K562 (cell line): ENCODE data around the gene SEC14L1. TPM values are rescaled to one million over a fixed set of nuclear protein-coding genes. Genes with fewer than 3 reads are reported as not detected.

Experiments used
- ATAC-seq: fragments of 200-7000 bp; cut with Tn5 transposase; 3 replicates; pipeline ENCODE4 v1.9.1; 2020; ENCODE audit warnings: moderate library complexity
- BruUV-seq: library from RNA; stranded (reverse); fragments of 400-500 nt; replicated peaks from 2 replicates; lab custom pipeline; 2021; lab: Mats Ljungman, UMichigan
- CTCF ChIA-PET: fragments of 300-600 bp; formaldehyde crosslinking; extraction: SDS; loops from one replicate; lab custom pipeline; 2021; ENCODE audit warnings: low intra/inter-chr PET ratio; lab: Yijun Ruan, JAX
- POLR2A ChIA-PET: fragments of 300-600, 350-650 bp; sonication (Branson Sonifier 250); formaldehyde crosslinking; extraction: SDS; loops from one replicate; lab custom pipeline; 2021; ENCODE audit warnings: antibody characterized with exemption, inconsistent platforms; lab: Yijun Ruan, JAX
- DNase-seq, 4 experiments: peaks; one replicate each; pipeline versions ENCODE4 v3.0.0 to v3.0.0-alpha.2; 2011 to 2018; ENCODE audit warnings: low spot score in 3 of 4, mixed read lengths in 3 of 4; ENCODE audit errors: extremely low read depth in 1 of 4
- FAIRE-seq: peaks from 2 replicates; lab custom pipeline; 2011; peaks lifted over from hg19 to GRCh38; lab: Jason Lieb, UNC
- H2AFZ ChIP-seq: 2 replicates; pipeline ENCODE4 v1.6.0; 2011; ENCODE audit warnings: low read depth, low read length, control low read depth, inconsistent platforms
- H3K27ac ChIP-seq: fragments of 200-600 bp; 3 replicates; pipeline ENCODE4 v1.8.0; 2011; ENCODE audit warnings: low read depth, mild to moderate bottlenecking, control low read depth, inconsistent platforms, low read length, moderate library complexity, mixed read lengths; ENCODE audit errors: extremely low read depth
- H3K27me3 ChIP-seq, 2 experiments: fragments of 300-600 bp in 1 of 2; 2 replicates in 1 of 2; 3 replicates in 1 of 2; pipeline versions ENCODE4 v1.6.0 to v1.8.0; 2011; ENCODE audit warnings: inconsistent platforms in 2 of 2, low read length in 2 of 2, mild to moderate bottlenecking in 1 of 2, mixed read lengths in 1 of 2, moderate library complexity in 1 of 2; ENCODE audit not compliant: control insufficient read depth in 2 of 2, insufficient read depth in 2 of 2
- H3K36me3 ChIP-seq: fragments of 300-600 bp; 3 replicates; pipeline ENCODE4 v1.8.0; 2011; ENCODE audit warnings: mild to moderate bottlenecking, low read length, inconsistent platforms; ENCODE audit not compliant: control insufficient read depth, insufficient read depth
- H3K4me1 ChIP-seq, 2 experiments: fragments of 200-600 bp in 1 of 2; replicated peaks in 1 of 2; 2 replicates in 1 of 2; 3 replicates in 1 of 2; pipeline versions ENCODE4 v1.5.1 to v1.8.0; 2011; ENCODE audit warnings: inconsistent platforms in 2 of 2, low read length in 2 of 2, mild to moderate bottlenecking in 1 of 2, mixed read lengths in 1 of 2, moderate library complexity in 1 of 2; ENCODE audit not compliant: control insufficient read depth in 2 of 2, insufficient read depth in 2 of 2
- H3K4me2 ChIP-seq: 2 replicates; pipeline ENCODE4 v1.6.1; 2011; ENCODE audit warnings: low read length, control low read depth, inconsistent platforms, mixed read lengths; ENCODE audit not compliant: insufficient read depth
- H3K4me3 ChIP-seq: fragments of 200-600 bp; sonication (generic), shearing (Covaris generic); 2 replicates; pipeline ENCODE4 v1.5.1; 2016; ENCODE audit warnings: control low read depth, inconsistent platforms
- H3K79me2 ChIP-seq: fragments of 200-600 bp; 3 replicates; pipeline ENCODE4 v1.8.0; 2011; ENCODE audit warnings: low read length, inconsistent platforms; ENCODE audit not compliant: control insufficient read depth, insufficient read depth
- H3K9ac ChIP-seq, 2 experiments: 2 replicates each; pipeline versions ENCODE4 v1.6.0 to v1.6.1; 2011; ENCODE audit warnings: low read depth in 2 of 2, low read length in 2 of 2, control low read depth in 1 of 2, inconsistent platforms in 1 of 2, mild to moderate bottlenecking in 1 of 2, mixed read lengths in 1 of 2; ENCODE audit not compliant: insufficient read depth in 1 of 2
- H3K9me1 ChIP-seq: one replicate; pipeline ENCODE4 v1.6.0; 2011; ENCODE audit warnings: inconsistent platforms, mild to moderate bottlenecking, low read length, moderate library complexity; ENCODE audit not compliant: control insufficient read depth, insufficient read depth
- H3K9me3 ChIP-seq: replicated peaks from 2 replicates; pipeline ENCODE4 v1.5.1; 2011; ENCODE audit warnings: low read depth, low read length, inconsistent platforms; ENCODE audit not compliant: control insufficient read depth, insufficient read depth
- H4K20me1 ChIP-seq: replicated peaks from 2 replicates; pipeline ENCODE4 v1.6.1; 2011; ENCODE audit warnings: low read length, inconsistent platforms, mixed read lengths; ENCODE audit not compliant: control insufficient read depth, insufficient read depth
- CSDE1 ChIP-seq, 2 experiments: fragments of 450-650 bp; IDR thresholded peaks; 2 replicates each; pipeline ENCODE4 v1.6.1; 2016; ENCODE audit warnings: mild to moderate bottlenecking in 1 of 2
- EGR1 ChIP-seq: fragments of 450-650 bp; conservative IDR thresholded peaks from 2 replicates; pipeline ENCODE4 v1.6.1; 2017; ENCODE audit warnings: mild to moderate bottlenecking
- ELF2 ChIP-seq: fragments of 250-450 bp; sonication (Bioruptor Pico); IDR thresholded peaks from 2 replicates; pipeline ENCODE4 v1.5.0; 2021; ENCODE audit warnings: mild to moderate bottlenecking
- HBP1 ChIP-seq: fragments of 450-650 bp; formaldehyde crosslinking; IDR thresholded peaks from 2 replicates; pipeline ENCODE4 v1.4.0; 2022; ENCODE audit warnings: missing genetic modification characterization
- NFE2 ChIP-seq: IDR thresholded peaks from 2 replicates; pipeline ENCODE4 v1.6.1; 2014; ENCODE audit warnings: antibody characterized with exemption, low read depth
- PURB ChIP-seq: sonication (generic); formaldehyde crosslinking; IDR thresholded peaks from 2 replicates; pipeline ENCODE4 v1.9.0; 2021; ENCODE audit warnings: low read depth, mild to moderate bottlenecking, missing genetic modification reagents
- ZFPM2 ChIP-seq: fragments of 250-450 bp; sonication (Bioruptor Pico); IDR thresholded peaks from 2 replicates; pipeline ENCODE4 v1.5.1; 2022; ENCODE audit warnings: mild to moderate bottlenecking
- ZNF124 ChIP-seq: sonication (generic); formaldehyde crosslinking; IDR thresholded peaks from 2 replicates; pipeline ENCODE4 v1.8.1; 2022; ENCODE audit warnings: missing genetic modification reagents
- WGBS: fragments of 100-300 bp; shearing (Covaris generic); methylation state at CpG from one replicate; pipeline ENCODE4 v1.1.6; 2016; ENCODE audit warnings: low coverage, mixed read lengths; ENCODE audit not compliant: insufficient coverage; ENCODE audit errors: missing lambda C conversion rate; 5-methylcytosine and 5-hydroxymethylcytosine counted together
- in situ Hi-C: fragments of 300-500 bp; cut with MboI; formaldehyde crosslinking; loops from 4 replicates; pipeline ENCODE4 v1.15.0; 2018; ENCODE audit warnings: inconsistent platforms, mixed read lengths
- intact Hi-C: fragments of 100-400 bp; cut with micrococcal nuclease; formaldehyde crosslinking; loops from 2 replicates; pipeline ENCODE4 v1.14.2; 2022
- polyA plus RNA-seq, 8 experiments: library from polyadenylated mRNA; depleted of rRNA in 4 of 8; stranded (reverse) in 5 of 8; unstranded in 3 of 8; fragments of >200 nt; fragmentation: Nextera tagmentation in 2 of 8; fragmentation: Illumina TruSeq in 1 of 8; extraction: Ambion mirVana in 2 of 8; extraction: Trizol in 1 of 8; gene quantifications; 2 replicates each; pipeline versions ENCODE4 v1.2.1 to v1.2.3, GENCODE V29; 2011 to 2014; ENCODE audit warnings: inconsistent platforms in 1 of 8, missing spikeins in 1 of 8
- total RNA-seq, 7 experiments: library from RNA; depleted of rRNA in 6 of 7; stranded (reverse); fragments of >200 nt in 6 of 7; fragmentation: Illumina TruSeq in 2 of 7; extraction: Trizol in 2 of 7; gene quantifications; 2 replicates each; pipeline versions ENCODE4 v1.2.1 to v1.2.3, GENCODE V29; 2011 to 2021; ENCODE audit warnings: low replicate concordance in 1 of 7

Gene SEC14L1
- total and polyA plus RNA-seq, 9 of the 15 experiments (the other 6 are each of a cell fraction or from before 2014, with no cell fraction given): 3.1 to 39.7 (median 15.2) TPM

GRCh38 chr17:77148940-77149510, 8.3 kb downstream of the SEC14L1 start:
- POLR2A ChIA-PET: no interaction called here
- H3K4me1 ChIP-seq: peaks cover 0 to 10% of the 10 kb centered on the region in 2 experiments; a peak in 3 of 5 replicates
- no peaks in the 10 kb centered on the region for H4K20me1 ChIP-seq
- H3K9ac ChIP-seq: no peak overlapping the region
- H2AFZ ChIP-seq: no peak overlapping the region
- WGBS: 67% methylated on average over 10 of the region's 10 CpGs
- peaks cover 51% of the 10 kb centered on the region; the same call in 2 of the 3 replicates for H3K36me3 ChIP-seq
- H3K27ac ChIP-seq: no peak overlapping the region
- H3K27me3 ChIP-seq: no peaks in the 10 kb centered on the region
- DNase-seq (no peak), FAIRE-seq (no peak), ATAC-seq (no peak)
- H3K9me3 ChIP-seq: no peaks in the 10 kb centered on the region
- H3K4me2 ChIP-seq: no peak overlapping the region
- peaks cover 33% of the 10 kb centered on the region for H3K79me2 ChIP-seq
- in situ Hi-C loops (no loop called here), intact Hi-C loops (no loop called here)
- H3K9me1 ChIP-seq: no peaks in the 10 kb centered on the region
- CTCF ChIA-PET: no interaction called here
- no peak overlapping the region for H3K4me3 ChIP-seq
- no peak for TF ChIP-seq EGR1
- TF ChIP-seq HBP1 (CRISPR knock-in tag): no peak
- TF ChIP-seq ZNF124 (CRISPR knock-in tag): no peak
- TF ChIP-seq PURB (CRISPR knock-in tag): no peak
- no peak for TF ChIP-seq ZFPM2 (CRISPR knock-in tag)
- TF ChIP-seq NFE2: no peak
- no peak for TF ChIP-seq ELF2 (CRISPR knock-in tag)
- no peak for TF ChIP-seq CSDE1 (IDR thresholded peaks at IDR 0.05)
- BruUV-seq: no TSS peak
